Measurements from ENCODE around the gene OR5H6.
A peak's percentile ranks its signal among the peaks of the same experiment; 100 is the strongest.
"Not testable (repeated sequence)": the region's sequence is repeated elsewhere in the genome, so short reads cannot be mapped to it uniquely, and the experiment has no call there.

The OR5H6 gene

GRCh38 chr3:98246142-98246541 is 17.9 kb upstream of the OR5H6 start:
- TF ChIP-seq SNAI2 (CRISPR knock-in tag; IDR thresholded peaks at IDR 0.05) (no peak), CSDC2 (CRISPR knock-in tag; IDR thresholded peaks at IDR 0.05) (no peak), ZNF565 (CRISPR knock-in tag; conservative IDR thresholded peaks at IDR 0.05; ENCODE audit: low read depth) (no peak), ZNF70 (CRISPR knock-in tag; IDR thresholded peaks at IDR 0.05) (no peak), OSR1 (CRISPR knock-in tag; IDR thresholded peaks at IDR 0.05) (no peak), RARB (CRISPR knock-in tag; IDR thresholded peaks at IDR 0.05) (no peak), CREB5 (CRISPR knock-in tag; IDR thresholded peaks at IDR 0.05; ENCODE audit: low read depth) (no peak), ZNF8 (CRISPR knock-in tag; IDR thresholded peaks at IDR 0.05) (no peak), CSRNP3 (CRISPR knock-in tag; IDR thresholded peaks at IDR 0.05) (no peak), TCF4 (CRISPR knock-in tag; IDR thresholded peaks at IDR 0.05; ENCODE audit: borderline replicate concordance) (no peak), ZC3H10 (CRISPR knock-in tag; IDR thresholded peaks at IDR 0.05) (no peak), PATZ1 (CRISPR knock-in tag; IDR thresholded peaks at IDR 0.05; ENCODE audit: borderline replicate concordance) (no peak), BACH2 (CRISPR knock-in tag; IDR thresholded peaks at IDR 0.05; ENCODE audit: borderline replicate concordance) (no peak), GLIS3 (CRISPR knock-in tag; IDR thresholded peaks at IDR 0.05) (no peak), POU6F1 (CRISPR knock-in tag; IDR thresholded peaks at IDR 0.05; ENCODE audit: borderline replicate concordance, low read depth) (no peak)
- no peak for ATAC-seq

GRCh38 chr3:98256026-98256425 is 8.0 kb upstream of the OR5H6 start:
- not testable (repeated sequence) for ATAC-seq

- TF ChIP-seq ESRRG (CRISPR knock-in tag; IDR thresholded peaks at IDR 0.05), result no peak
- no peak for TF ChIP-seq ZFP3 (CRISPR knock-in tag; IDR thresholded peaks at IDR 0.05)
- TF ChIP-seq TOX (CRISPR knock-in tag; IDR thresholded peaks at IDR 0.05; ENCODE audit: borderline replicate concordance), result no peak
- no peak for TF ChIP-seq ZFP30 (CRISPR knock-in tag; IDR thresholded peaks at IDR 0.05)
- TF ChIP-seq ZNF565 (CRISPR knock-in tag; conservative IDR thresholded peaks at IDR 0.05; ENCODE audit: low read depth), result no peak
- no peak for TF ChIP-seq RARB (CRISPR knock-in tag; IDR thresholded peaks at IDR 0.05)
- no peak for TF ChIP-seq POU6F1 (CRISPR knock-in tag; IDR thresholded peaks at IDR 0.05; ENCODE audit: borderline replicate concordance, low read depth)
- no peak for TF ChIP-seq GLIS3 (CRISPR knock-in tag; IDR thresholded peaks at IDR 0.05)
- TF ChIP-seq PATZ1 (CRISPR knock-in tag; IDR thresholded peaks at IDR 0.05; ENCODE audit: borderline replicate concordance), result no peak
- TF ChIP-seq OSR1 (CRISPR knock-in tag; IDR thresholded peaks at IDR 0.05), result no peak
- TF ChIP-seq TCF4 (CRISPR knock-in tag; IDR thresholded peaks at IDR 0.05; ENCODE audit: borderline replicate concordance), result no peak
- TF ChIP-seq ZNF8 (CRISPR knock-in tag; IDR thresholded peaks at IDR 0.05), result no peak
- TF ChIP-seq ZC3H10 (CRISPR knock-in tag; IDR thresholded peaks at IDR 0.05), result no peak
- TF ChIP-seq SNAI2 (CRISPR knock-in tag; IDR thresholded peaks at IDR 0.05), result no peak
- no peak for TF ChIP-seq CREB5 (CRISPR knock-in tag; IDR thresholded peaks at IDR 0.05; ENCODE audit: low read depth)
- TF ChIP-seq TSHZ2 (CRISPR knock-in tag; IDR thresholded peaks at IDR 0.05), result no peak
- TF ChIP-seq BACH2 (CRISPR knock-in tag; IDR thresholded peaks at IDR 0.05; ENCODE audit: borderline replicate concordance), result no peak
- no peak for TF ChIP-seq CSDC2 (CRISPR knock-in tag; IDR thresholded peaks at IDR 0.05)
- TF ChIP-seq PPARA (CRISPR knock-in tag; IDR thresholded peaks at IDR 0.05; ENCODE audit: borderline replicate concordance), result no peak
- no peak for TF ChIP-seq ARNTL (CRISPR knock-in tag; IDR thresholded peaks at IDR 0.05; ENCODE audit: borderline replicate concordance, low read depth)
- peak; percentile 56; the same call in 1 of the 3 replicates for ATAC-seq
Observed at GRCh38 chr3:98259707-98260106, 4.3 kb upstream of the OR5H6 start.
